GM12872 (cell line): Measurements from ENCODE around the gene AKAP17A.

ENCODE experiments used
- CTCF ChIP-seq: IDR thresholded peaks from 3 replicates; pipeline ENCODE4 v1.5.1; 2011; ENCODE audit warnings: low read depth, mild to moderate bottlenecking, low read length, moderate library complexity; ENCODE audit not compliant: insufficient read depth

Gene AKAP17A

DNA sequence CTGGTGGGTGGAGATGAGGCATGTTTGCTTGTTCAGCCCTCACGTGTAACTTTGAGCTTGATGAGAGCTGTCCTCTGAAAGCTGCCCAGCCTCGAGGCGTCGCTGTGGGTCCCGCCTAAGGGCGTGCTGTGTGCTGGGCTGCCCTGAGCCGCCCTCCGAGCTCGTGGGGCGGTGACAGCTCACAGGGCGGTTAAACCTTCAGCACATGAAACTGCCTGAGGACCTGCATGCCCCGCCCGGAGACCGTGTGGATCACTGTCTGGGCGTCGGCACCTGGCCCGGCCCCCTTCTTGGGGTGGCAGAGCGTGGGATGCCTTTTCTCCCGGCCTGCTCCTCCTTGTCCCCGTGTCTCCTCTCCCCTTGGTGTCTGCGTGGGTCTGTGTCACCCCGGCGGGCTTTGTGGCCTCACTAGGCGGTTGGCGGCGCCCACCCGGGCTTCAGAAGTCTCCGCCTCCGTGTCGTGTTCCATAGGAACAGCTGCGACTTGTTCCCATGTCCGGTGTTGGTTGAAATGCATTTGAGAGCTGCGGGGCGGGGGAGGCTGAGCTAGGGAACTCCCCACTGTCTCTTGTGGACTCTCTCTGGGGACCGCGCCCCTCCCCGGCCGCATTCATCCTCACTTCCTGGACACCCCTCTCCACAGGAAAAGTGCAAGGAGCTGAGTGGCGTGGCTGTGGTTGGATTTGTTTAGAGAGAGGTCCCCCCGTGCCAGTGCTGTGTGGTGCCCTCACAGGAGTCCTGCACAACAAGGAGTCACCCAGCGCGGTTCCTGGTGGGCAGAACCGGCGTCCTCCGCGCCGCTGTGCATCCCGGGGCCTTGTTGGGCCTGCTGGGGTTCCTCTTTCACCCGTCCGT is 6.8 kb downstream of the AKAP17A start:
- TF ChIP-seq CTCF, result no peak

DNA sequence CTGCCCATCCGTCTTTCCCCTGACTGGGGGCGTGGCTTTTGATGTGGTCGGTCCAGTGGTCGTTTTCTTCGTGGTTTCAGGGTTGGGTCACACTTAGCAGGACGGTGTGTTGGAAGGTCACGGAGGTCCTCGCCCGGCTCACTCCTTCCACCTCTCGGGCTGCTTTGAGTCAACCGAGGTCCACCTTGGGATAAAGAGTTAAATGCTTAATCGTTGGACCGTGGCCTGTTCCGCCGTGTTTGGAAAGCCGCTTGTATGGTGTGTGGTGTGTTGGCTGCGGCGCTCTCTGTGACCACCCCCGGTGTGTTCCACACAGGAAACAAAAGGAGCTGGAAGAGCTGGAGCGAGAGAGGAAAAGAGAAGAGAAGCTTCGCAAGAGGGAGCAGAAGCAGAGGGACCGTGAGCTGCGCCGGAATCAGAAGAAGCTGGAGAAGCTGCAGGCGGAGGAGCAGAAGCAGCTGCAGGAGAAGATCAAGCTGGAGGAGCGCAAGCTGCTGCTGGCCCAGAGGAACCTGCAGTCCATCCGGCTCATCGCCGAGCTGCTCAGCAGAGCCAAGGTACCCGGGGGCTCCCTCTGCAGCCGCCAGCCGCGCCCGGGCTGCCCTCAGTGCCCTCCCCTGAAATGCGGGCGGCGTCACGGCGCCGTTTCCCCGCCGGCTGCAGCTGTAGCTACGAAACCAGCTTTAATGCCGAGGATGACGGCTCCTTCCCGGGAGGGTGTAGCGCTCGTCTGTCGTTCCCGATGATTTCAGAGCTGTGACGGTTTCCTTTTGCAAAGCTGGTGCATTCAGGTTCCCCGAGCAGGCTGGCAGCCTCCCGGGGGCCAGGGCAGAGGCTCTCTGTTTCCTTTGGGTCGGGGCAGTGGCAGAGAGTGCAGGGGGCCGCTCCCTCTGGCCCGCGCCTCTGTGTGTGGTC is 7.7 kb downstream of the AKAP17A start:
- no peak for TF ChIP-seq CTCF

DNA sequence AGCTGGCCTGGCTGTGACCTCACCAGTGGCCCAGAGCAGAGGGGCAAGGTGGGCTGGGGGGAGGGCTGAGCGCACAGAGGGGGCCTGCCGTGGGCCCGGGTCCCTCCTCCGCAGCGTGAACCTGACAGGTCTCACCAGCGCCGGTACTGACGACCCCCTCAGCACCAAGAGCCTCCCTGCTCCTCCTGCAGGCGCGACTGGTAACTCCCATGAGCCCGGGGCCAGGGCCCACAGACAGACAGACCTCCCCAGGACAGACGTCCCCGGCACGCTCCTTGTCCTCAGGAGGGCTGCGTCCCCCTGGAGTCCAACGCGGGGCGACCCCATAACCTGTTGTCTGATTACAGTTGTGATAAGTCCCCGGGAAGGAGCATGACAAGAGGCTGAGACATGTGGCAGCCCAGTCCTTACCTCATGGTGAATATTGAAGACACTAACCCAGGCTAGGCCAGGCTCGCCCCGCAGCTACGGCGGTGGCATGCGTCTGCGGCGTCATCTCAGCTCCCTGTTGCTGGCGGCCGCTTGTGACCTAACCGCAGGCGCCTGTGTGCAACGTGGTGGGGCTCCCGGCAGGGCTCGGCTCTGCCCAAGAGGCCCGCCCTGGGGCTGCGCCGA is 8.5 kb downstream of the AKAP17A start:
- no peak for TF ChIP-seq CTCF

DNA sequence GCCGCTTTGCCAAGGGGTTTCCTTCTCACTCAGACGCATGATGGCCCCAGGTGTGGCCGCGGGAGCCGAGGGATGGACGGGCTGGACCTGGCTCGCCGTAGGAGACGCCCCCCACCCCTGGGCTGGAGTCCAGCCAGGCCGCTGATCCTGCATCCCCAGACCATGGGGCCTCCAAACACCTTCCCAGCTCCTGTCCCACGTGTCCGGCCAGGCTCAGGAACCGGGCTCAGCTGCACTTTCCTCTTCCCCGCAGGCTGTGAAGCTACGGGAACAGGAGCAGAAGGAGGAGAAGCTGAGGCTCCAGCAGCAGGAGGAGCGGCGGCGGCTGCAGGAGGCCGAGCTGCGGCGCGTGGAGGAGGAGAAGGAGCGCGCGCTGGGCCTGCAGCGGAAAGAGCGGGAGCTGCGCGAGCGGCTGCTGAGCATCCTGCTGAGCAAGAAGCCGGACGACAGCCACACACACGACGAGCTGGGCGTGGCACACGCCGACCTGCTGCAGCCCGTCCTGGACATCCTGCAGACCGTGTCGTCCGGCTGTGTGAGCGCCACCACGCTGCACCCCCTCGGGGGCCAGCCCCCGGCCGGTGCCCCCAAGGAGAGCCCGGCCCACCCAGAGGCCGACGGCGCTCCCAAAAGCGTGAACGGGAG is 9.1 kb downstream of the AKAP17A start:
- no peak for TF ChIP-seq CTCF

GRCh38 chrX:1601051-1601767 is 9.8 kb downstream of the AKAP17A start:
- no peak for TF ChIP-seq CTCF

DNA sequence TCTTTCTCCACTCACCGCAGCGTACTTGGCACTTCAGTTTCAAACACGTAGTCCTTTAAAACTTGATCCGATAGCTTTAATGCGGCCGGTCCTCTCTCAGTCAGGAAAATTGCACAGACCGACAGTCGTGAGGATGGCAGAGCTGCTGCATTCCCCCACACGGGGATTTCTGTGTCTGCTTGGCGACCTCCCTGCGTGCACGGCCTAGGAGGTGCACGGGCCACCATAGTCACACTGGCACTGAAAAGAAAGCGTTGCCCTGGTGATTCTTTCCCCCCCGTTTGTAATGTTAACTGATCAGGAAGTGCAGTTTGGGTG is 10.3 kb downstream of the AKAP17A start:
- no peak for TF ChIP-seq CTCF

DNA sequence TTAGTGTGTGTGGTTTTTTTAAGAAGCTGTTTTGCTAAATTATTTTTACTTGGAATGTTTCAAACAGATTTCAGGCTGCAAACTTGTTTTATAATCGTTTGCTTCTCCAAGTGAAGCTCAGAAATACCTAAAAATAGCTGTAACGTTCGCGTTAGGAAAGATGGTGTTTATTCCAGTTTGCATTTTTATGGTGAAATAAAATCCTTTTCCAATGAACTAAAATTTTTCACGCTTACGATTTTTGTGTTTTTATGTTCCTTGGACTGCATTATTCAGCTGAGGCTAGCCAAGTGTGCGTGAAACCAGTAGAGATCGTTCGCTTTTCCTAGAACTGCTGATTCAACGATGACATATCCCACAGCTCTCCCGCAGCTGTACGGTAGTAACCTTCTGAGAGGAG is 10.9 kb downstream of the AKAP17A start:
- TF ChIP-seq CTCF, result no peak
